Measurements from ENCODE around the gene EIF4H.

GRCh38 chr7:74202841-74203556 is 28.8 kb downstream of the EIF4H start:
- TF ChIP-seq CREB1 (CRISPR knock-in tag; IDR thresholded peaks at IDR 0.05; ENCODE audit: low read depth) (no peak), EZH2phosphoT487 (IDR thresholded peaks at IDR 0.05; ENCODE audit: unreplicated experiment) (no peak), CTCF (conservative IDR thresholded peaks at IDR 0.05; ENCODE audit: low read depth in 2 of 2) (peak; percentile 69 to 76), EZH2 (IDR thresholded peaks at IDR 0.05; ENCODE audit: low read depth, unreplicated experiment) (no peak), JUNB (IDR thresholded peaks at IDR 0.05; ENCODE audit: unreplicated experiment) (no peak), POLR2AphosphoS5 (IDR thresholded peaks at IDR 0.05; ENCODE audit: low read depth) (no peak), ZNF114 (CRISPR knock-in tag; IDR thresholded peaks at IDR 0.05) (no peak), STAT1 (IDR thresholded peaks at IDR 0.05; ENCODE audit: unreplicated experiment) (no peak)
- TF ChIP-seq, protein P1, sequence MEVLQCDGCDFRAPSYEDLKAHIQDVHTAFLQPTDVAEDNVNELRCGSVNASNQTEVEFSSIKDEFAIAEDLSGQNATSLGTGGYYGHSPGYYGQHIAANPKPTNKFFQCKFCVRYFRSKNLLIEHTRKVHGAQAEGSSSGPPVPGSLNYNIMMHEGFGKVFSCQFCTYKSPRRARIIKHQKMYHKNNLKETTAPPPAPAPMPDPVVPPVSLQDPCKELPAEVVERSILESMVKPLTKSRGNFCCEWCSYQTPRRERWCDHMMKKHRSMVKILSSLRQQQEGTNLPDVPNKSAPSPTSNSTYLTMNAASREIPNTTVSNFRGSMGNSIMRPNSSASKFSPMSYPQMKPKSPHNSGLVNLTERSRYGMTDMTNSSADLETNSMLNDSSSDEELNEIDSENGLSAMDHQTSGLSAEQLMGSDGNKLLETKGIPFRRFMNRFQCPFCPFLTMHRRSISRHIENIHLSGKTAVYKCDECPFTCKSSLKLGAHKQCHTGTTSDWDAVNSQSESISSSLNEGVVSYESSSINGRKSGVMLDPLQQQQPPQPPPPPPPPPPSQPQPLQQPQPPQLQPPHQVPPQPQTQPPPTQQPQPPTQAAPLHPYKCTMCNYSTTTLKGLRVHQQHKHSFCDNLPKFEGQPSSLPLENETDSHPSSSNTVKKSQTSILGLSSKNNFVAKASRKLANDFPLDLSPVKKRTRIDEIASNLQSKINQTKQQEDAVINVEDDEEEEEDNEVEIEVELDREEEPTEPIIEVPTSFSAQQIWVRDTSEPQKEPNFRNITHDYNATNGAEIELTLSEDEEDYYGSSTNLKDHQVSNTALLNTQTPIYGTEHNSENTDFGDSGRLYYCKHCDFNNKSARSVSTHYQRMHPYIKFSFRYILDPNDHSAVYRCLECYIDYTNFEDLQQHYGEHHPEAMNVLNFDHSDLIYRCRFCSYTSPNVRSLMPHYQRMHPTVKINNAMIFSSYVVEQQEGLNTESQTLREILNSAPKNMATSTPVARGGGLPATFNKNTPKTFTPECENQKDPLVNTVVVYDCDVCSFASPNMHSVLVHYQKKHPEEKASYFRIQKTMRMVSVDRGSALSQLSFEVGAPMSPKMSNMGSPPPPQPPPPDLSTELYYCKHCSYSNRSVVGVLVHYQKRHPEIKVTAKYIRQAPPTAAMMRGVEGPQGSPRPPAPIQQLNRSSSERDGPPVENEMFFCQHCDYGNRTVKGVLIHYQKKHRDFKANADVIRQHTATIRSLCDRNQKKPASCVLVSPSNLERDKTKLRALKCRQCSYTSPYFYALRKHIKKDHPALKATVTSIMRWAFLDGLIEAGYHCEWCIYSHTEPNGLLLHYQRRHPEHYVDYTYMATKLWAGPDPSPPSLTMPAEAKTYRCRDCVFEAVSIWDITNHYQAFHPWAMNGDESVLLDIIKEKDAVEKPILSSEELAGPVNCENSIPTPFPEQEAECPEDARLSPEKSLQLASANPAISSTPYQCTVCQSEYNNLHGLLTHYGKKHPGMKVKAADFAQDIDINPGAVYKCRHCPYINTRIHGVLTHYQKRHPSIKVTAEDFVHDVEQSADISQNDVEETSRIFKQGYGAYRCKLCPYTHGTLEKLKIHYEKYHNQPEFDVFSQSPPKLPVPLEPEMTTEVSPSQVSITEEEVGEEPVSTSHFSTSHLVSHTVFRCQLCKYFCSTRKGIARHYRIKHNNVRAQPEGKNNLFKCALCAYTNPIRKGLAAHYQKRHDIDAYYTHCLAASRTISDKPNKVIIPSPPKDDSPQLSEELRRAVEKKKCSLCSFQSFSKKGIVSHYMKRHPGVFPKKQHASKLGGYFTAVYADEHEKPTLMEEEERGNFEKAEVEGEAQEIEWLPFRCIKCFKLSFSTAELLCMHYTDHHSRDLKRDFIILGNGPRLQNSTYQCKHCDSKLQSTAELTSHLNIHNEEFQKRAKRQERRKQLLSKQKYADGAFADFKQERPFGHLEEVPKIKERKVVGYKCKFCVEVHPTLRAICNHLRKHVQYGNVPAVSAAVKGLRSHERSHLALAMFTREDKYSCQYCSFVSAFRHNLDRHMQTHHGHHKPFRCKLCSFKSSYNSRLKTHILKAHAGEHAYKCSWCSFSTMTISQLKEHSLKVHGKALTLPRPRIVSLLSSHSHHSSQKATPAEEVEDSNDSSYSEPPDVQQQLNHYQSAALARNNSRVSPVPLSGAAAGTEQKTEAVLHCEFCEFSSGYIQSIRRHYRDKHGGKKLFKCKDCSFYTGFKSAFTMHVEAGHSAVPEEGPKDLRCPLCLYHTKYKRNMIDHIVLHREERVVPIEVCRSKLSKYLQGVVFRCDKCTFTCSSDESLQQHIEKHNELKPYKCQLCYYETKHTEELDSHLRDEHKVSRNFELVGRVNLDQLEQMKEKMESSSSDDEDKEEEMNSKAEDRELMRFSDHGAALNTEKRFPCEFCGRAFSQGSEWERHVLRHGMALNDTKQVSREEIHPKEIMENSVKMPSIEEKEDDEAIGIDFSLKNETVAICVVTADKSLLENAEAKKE (CRISPR knock-in tag; IDR thresholded peaks at IDR 0.05) = no peak
- TF ChIP-seq, protein P2, sequence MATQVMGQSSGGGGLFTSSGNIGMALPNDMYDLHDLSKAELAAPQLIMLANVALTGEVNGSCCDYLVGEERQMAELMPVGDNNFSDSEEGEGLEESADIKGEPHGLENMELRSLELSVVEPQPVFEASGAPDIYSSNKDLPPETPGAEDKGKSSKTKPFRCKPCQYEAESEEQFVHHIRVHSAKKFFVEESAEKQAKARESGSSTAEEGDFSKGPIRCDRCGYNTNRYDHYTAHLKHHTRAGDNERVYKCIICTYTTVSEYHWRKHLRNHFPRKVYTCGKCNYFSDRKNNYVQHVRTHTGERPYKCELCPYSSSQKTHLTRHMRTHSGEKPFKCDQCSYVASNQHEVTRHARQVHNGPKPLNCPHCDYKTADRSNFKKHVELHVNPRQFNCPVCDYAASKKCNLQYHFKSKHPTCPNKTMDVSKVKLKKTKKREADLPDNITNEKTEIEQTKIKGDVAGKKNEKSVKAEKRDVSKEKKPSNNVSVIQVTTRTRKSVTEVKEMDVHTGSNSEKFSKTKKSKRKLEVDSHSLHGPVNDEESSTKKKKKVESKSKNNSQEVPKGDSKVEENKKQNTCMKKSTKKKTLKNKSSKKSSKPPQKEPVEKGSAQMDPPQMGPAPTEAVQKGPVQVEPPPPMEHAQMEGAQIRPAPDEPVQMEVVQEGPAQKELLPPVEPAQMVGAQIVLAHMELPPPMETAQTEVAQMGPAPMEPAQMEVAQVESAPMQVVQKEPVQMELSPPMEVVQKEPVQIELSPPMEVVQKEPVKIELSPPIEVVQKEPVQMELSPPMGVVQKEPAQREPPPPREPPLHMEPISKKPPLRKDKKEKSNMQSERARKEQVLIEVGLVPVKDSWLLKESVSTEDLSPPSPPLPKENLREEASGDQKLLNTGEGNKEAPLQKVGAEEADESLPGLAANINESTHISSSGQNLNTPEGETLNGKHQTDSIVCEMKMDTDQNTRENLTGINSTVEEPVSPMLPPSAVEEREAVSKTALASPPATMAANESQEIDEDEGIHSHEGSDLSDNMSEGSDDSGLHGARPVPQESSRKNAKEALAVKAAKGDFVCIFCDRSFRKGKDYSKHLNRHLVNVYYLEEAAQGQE (IDR thresholded peaks at IDR 0.05; ENCODE audit: unreplicated experiment) = no peak
- TF ChIP-seq, protein P3, sequence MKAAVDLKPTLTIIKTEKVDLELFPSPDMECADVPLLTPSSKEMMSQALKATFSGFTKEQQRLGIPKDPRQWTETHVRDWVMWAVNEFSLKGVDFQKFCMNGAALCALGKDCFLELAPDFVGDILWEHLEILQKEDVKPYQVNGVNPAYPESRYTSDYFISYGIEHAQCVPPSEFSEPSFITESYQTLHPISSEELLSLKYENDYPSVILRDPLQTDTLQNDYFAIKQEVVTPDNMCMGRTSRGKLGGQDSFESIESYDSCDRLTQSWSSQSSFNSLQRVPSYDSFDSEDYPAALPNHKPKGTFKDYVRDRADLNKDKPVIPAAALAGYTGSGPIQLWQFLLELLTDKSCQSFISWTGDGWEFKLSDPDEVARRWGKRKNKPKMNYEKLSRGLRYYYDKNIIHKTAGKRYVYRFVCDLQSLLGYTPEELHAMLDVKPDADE (IDR thresholded peaks at IDR 0.05) = no peak

Data from GM23338 (cell line).